Lower leg skin (tissue), 4 donors: ENCODE results near the gene VPS50. TPM values are rescaled to one million over a fixed set of nuclear protein-coding genes. Genes with fewer than 3 reads are reported as not detected.

ENCODE experiments used
- DNase-seq, 2 donors: peaks; one replicate each; pipeline ENCODE4 v3.0.0-alpha.2; 2019; ENCODE audit warnings: low spot score in 2 of 2
- H3K4me3 ChIP-seq: fragments of 200-600 bp; sonication (generic); 2 replicates; pipeline ENCODE4 v1.5.1; 2017; ENCODE audit warnings: mild to moderate bottlenecking, low read depth; ENCODE audit not compliant: poor library complexity, severe bottlenecking
- POLR2A ChIP-seq, 2 donors: fragments of 450-650 bp; IDR thresholded peaks; one replicate each; pipeline ENCODE4 v1.6.1; 2016 to 2017; ENCODE audit warnings: antibody characterized with exemption in 2 of 2, mild to moderate bottlenecking in 1 of 2, moderate library complexity in 1 of 2
- WGBS, 2 donors: methylation state at CpG; one replicate each; pipeline ENCODE4 v1.1.5; 2018; 5-methylcytosine and 5-hydroxymethylcytosine counted together
- intact Hi-C: fragments of 100-400 bp; cut with DNase I; formaldehyde crosslinking; loops from one replicate; pipeline ENCODE4 v1.15.0; 2023; ENCODE audit warnings: low total_unique reads
- total RNA-seq, 4 donors: library from RNA; depleted of rRNA; stranded (reverse); fragments of >200 nt; gene quantifications; one replicate each; pipeline ENCODE4 v1.1.0, GENCODE V29; 2016
- TF ChIP-seq, protein P1 (sequence below), 3 donors: fragments of 450-650 bp; IDR thresholded peaks; one replicate each; pipeline ENCODE4 v1.5.1; 2016; ENCODE audit warnings: antibody characterized with exemption in 3 of 3, mild to moderate bottlenecking in 3 of 3, moderate library complexity in 2 of 3

The VPS50 gene
- total RNA-seq, 4 donors from 2014 or later, result 17.6 to 34.5 (median 24.6) TPM

DNA sequence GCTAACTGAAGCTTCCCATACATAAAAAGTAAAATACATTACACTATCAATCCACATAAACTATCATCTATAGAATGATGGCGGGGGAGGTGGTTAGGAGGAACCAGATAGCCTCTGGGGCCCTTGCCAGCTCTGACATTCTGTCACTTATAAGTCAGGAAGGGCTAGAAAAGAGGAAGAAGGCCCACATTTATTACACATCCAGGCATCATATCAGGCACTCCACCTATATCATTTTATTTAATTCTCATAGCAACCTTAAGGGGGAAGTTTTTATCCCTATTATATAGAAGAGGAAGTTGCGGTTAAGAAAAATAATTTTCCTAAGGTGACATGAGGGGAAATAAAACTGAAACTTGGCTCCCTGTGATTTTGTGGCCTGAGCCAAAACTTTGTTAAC is 35.8 kb upstream of the VPS50 start:
- intact Hi-C loops, result no loop called here
- 68 to 84% methylated on average over 2 of the region's 2 CpGs for WGBS, 2 donors
- TF ChIP-seq POLR2A (IDR thresholded peaks at IDR 0.05), result no peak
- TF ChIP-seq, protein P1, sequence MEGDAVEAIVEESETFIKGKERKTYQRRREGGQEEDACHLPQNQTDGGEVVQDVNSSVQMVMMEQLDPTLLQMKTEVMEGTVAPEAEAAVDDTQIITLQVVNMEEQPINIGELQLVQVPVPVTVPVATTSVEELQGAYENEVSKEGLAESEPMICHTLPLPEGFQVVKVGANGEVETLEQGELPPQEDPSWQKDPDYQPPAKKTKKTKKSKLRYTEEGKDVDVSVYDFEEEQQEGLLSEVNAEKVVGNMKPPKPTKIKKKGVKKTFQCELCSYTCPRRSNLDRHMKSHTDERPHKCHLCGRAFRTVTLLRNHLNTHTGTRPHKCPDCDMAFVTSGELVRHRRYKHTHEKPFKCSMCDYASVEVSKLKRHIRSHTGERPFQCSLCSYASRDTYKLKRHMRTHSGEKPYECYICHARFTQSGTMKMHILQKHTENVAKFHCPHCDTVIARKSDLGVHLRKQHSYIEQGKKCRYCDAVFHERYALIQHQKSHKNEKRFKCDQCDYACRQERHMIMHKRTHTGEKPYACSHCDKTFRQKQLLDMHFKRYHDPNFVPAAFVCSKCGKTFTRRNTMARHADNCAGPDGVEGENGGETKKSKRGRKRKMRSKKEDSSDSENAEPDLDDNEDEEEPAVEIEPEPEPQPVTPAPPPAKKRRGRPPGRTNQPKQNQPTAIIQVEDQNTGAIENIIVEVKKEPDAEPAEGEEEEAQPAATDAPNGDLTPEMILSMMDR (IDR thresholded peaks at IDR 0.05), result no peak

DNA sequence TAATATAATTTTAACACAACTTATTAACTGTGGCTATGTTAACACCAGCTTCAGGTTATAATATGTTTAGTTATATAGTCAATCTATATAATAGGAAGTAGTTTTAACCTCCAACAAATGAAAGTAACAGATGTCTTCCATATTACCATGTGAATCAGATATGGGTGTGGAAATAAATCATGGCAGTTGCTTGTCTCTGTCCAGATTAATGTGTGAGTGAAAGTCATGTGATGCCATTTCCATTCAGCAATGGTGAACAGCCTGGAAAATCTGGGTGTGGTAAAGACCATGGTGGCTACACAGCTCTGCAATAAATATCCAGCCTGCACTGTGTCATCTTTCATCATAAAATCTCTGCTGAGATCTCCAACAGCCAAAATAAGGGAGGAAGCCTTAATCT is 33.7 kb upstream of the VPS50 start:
- H3K4me3 ChIP-seq, result no peak overlapping the region

More for the DNA sequence above, 35.8 kb upstream of the VPS50 start:
- no peak for DNase-seq
- no peak overlapping the region for H3K4me3 ChIP-seq

DNA sequence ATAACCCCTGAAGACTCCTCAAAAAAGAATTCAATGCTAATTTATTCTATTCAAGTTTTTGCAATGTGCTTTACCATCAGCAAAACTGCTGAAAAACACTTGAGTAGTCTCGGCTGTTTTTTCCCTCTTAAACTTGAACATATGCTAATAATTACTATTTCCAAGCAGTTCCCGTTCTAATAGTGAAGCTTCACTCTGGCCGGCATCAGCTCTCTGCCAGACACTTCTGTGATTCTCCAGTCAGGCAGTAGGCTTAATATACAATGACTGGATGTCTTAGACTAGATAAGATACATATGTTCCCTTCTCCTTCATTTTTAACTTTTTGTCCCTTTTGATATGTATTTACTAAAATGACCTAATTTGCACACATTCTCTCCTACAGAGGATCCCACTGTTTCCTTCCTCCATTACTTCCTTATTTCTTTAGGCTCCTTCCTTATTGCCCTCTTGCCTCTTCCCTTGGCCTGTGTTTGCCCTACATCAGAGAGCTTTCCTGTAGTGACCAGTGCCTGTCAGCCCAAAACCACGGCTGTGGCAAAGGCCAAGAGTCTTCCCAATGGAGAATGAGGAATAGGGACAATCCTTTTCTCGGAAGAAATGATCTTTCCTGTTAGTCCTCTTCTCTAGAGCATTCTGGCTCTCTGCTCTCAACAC is 29.4 kb upstream of the VPS50 start:
- TF ChIP-seq, protein P1 (IDR thresholded peaks at IDR 0.05), result no peak
- no peak for TF ChIP-seq POLR2A (IDR thresholded peaks at IDR 0.05)
- intact Hi-C loops, result no loop called here
- no peak for DNase-seq
- 48 to 66% methylated on average over 5 of the region's 5 CpGs for WGBS, 2 donors
- H3K4me3 ChIP-seq, result no peak overlapping the region

More for the DNA sequence above, 33.7 kb upstream of the VPS50 start:
- intact Hi-C loops, result no loop called here
- DNase-seq, result no peak
- TF ChIP-seq, protein P1 (IDR thresholded peaks at IDR 0.05), result no peak

DNA sequence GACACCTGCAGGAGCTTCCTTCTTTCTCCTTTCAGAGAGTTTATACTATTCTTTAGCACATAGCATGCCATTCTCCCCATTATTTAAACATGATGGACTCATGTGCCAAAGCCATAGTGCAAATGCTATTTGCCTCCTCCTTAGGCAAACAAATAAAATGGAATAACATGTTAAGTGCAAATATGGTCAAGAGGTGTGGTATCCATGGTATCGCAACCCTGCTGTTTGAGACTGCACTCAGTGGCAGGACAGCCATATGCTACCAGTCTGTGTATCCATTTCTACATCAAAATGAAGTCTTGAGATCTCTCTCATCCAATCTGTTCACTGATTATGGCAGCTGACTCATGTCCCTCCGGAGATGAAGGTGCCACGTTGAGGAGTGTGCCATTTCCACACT is 28.7 kb upstream of the VPS50 start:
- no peak for DNase-seq
- 77 to 85% methylated on average over 3 of the region's 3 CpGs for WGBS, 2 donors
- intact Hi-C loops, result no loop called here
- no peak for TF ChIP-seq POLR2A (IDR thresholded peaks at IDR 0.05)
- TF ChIP-seq, protein P1 (IDR thresholded peaks at IDR 0.05), result no peak
- H3K4me3 ChIP-seq, result no peak overlapping the region

DNA sequence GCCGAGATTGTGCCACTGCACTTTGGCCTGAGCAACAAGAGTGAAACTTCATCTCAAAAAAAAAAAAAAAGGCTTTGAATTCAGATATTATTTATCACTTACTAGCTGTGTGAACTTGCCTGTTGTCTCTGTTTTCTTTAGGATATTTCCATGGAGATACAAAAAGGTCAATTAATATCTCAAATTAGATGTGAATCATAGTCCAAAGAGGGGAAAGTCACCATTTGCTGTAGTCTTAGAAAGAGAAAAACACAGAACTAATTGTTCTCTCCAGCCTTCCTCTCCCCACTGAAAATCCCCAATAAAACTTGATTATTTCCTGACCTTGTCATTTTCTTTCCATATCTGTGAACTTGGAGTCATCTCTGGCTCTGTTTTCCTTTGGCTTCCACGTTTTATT is 27.1 kb upstream of the VPS50 start:
- TF ChIP-seq POLR2A (IDR thresholded peaks at IDR 0.05), result no peak
- TF ChIP-seq, protein P1 (IDR thresholded peaks at IDR 0.05), result no peak
- no peak for DNase-seq
- intact Hi-C loops, result loop anchor here (5.0 kb wide), 1 partner anchor 123 kb away; no protein-coding TSS in a partner anchor
- WGBS, 2 donors, result 44% methylated on average over 2 of the region's 2 CpGs
- no peak overlapping the region for H3K4me3 ChIP-seq
